CD8-positive, alpha-beta memory T cell (primary cell): ENCODE results near the gene DNMT3B. TPM values are rescaled to one million over a fixed set of nuclear protein-coding genes. Genes with fewer than 3 reads are reported as not detected.

Experiments
- CTCF ChIA-PET: fragments of 350-600 bp; sonication (Branson Sonifier 250); formaldehyde crosslinking; loops from one replicate; lab custom pipeline; 2021; ENCODE audit warnings: antibody characterized with exemption; lab: Charles Lee
- POLR2A ChIA-PET: fragments of 350-600 bp; sonication (Branson Sonifier 250); formaldehyde crosslinking; loops from one replicate; lab custom pipeline; 2021; ENCODE audit warnings: antibody characterized with exemption; lab: Charles Lee
- DNase-seq, 5 donors: peaks; one replicate each; pipeline versions ENCODE4 v3.0.0 to v3.0.0-alpha.2; 2020 to 2022; ENCODE audit warnings: mixed read lengths in 1 of 5
- H3K27ac ChIP-seq: one replicate; pipeline ENCODE4 v1.7.0; 2013; ENCODE audit warnings: low read depth, mild to moderate bottlenecking, low read length, moderate library complexity
- H3K27me3 ChIP-seq: 2 replicates; pipeline ENCODE4 v1.7.0; 2013; ENCODE audit warnings: low read length, mild to moderate bottlenecking; ENCODE audit not compliant: insufficient read depth, poor library complexity, severe bottlenecking
- H3K36me3 ChIP-seq: 2 replicates; pipeline ENCODE4 v1.7.0; 2013; ENCODE audit warnings: mild to moderate bottlenecking, low read length, moderate library complexity; ENCODE audit not compliant: insufficient read depth
- H3K4me1 ChIP-seq: 2 replicates; pipeline ENCODE4 v1.7.0; 2013; ENCODE audit warnings: mild to moderate bottlenecking, low read length, moderate library complexity; ENCODE audit not compliant: insufficient read depth
- H3K4me3 ChIP-seq: 2 replicates; pipeline ENCODE4 v1.7.0; 2013; ENCODE audit warnings: mild to moderate bottlenecking, low read length
- H3K9me3 ChIP-seq: 2 replicates; pipeline ENCODE4 v1.7.0; 2013; ENCODE audit warnings: mild to moderate bottlenecking, low read length
- H3K27ac Mint-ChIP-seq, 8 donors: one replicate each; pipeline ENCODE4 v1.8.0; 2020 to 2021; ENCODE audit warnings: mixed read lengths in 8 of 8, mild to moderate bottlenecking in 6 of 8, inconsistent platforms in 3 of 8, moderate library complexity in 3 of 8
- H3K27me3 Mint-ChIP-seq, 2 donors: one replicate each; pipeline ENCODE4 v1.8.0; 2020 to 2021; ENCODE audit warnings: mixed read lengths in 2 of 2, mild to moderate bottlenecking in 1 of 2, moderate library complexity in 1 of 2
- H3K36me3 Mint-ChIP-seq, 3 donors: one replicate each; pipeline ENCODE4 v1.8.0; 2020 to 2021; ENCODE audit warnings: mixed read lengths in 3 of 3, inconsistent platforms in 1 of 3, mild to moderate bottlenecking in 1 of 3
- H3K4me1 Mint-ChIP-seq, 3 donors: one replicate each; pipeline ENCODE4 v1.8.0; 2020 to 2021; ENCODE audit warnings: mixed read lengths in 3 of 3, inconsistent platforms in 1 of 3, mild to moderate bottlenecking in 1 of 3
- H3K4me3 Mint-ChIP-seq, 7 donors: one replicate each; pipeline ENCODE4 v1.8.0; 2020 to 2021; ENCODE audit warnings: mixed read lengths in 7 of 7, mild to moderate bottlenecking in 6 of 7, moderate library complexity in 4 of 7, inconsistent platforms in 2 of 7
- H3K9me3 Mint-ChIP-seq, 5 donors: one replicate each; pipeline ENCODE4 v1.8.0; 2020 to 2022; ENCODE audit warnings: mixed read lengths in 5 of 5, mild to moderate bottlenecking in 3 of 5, moderate library complexity in 2 of 5, inconsistent platforms in 1 of 5
- polyA plus RNA-seq: library from polyadenylated mRNA; unstranded; fragments of 300-500 nt; fragmentation: Illumina TruSeq; gene quantifications from one replicate; pipeline ENCODE4 v1.2.3, GENCODE V29; 2021
- total RNA-seq, 2 experiments: library from RNA; stranded (reverse); gene quantifications; one replicate each; pipeline ENCODE4 v1.2.3, GENCODE V29; 2021

Gene DNMT3B
- total and polyA plus RNA-seq, 3 experiments from 2014 or later: 0.22 to 1.4 (median 1.00) TPM

DNA sequence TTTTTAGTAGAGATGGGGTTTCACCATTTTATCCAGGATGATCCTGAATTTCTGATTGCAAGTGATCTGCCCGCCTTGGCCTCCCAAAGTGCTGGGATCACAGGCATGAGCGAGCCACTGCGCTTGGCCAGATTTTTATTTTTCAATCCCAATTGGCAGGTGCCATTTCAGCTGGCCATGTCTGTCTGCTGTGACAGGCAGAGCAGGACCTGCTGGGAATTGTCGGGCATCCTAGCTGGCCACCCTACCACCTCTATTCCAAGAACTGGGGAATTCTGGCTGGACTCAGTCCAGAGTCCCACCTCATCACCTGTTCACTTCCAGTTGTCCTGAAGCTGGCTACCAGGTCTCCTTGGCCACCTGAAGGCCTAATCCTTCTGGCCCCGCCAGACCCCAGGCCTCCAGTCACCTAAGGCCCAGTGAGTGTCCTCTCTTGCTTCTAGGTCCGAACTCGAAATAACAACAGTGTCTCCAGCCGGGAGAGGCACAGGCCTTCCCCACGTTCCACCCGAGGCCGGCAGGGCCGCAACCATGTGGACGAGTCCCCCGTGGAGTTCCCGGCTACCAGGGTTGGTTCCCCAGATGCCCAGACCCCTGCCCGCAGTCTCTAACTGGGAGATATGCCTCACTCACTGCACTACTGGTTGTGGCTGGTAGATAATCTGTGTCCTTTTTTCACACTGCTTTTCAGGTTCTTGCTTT lies 24.0 kb downstream of the DNMT3B start:
- H3K4me1 ChIP-seq: no peaks in the 10 kb centered on the region
- no peaks in the 10 kb centered on the region for H3K9me3 ChIP-seq
- H3K36me3 ChIP-seq: no peaks in the 10 kb centered on the region
- H3K9me3 Mint-ChIP-seq: no peaks in the 10 kb centered on the region
- CTCF ChIA-PET: interaction anchor here (1.0 kb wide), 2 partner anchors 10 to 114 kb away, joined by 3 read pairs; no protein-coding TSS in a partner anchor
- no peaks in the 10 kb centered on the region for H3K27me3 Mint-ChIP-seq
- DNase-seq: no peak
- H3K4me3 Mint-ChIP-seq: no peak overlapping the region
- POLR2A ChIA-PET: interaction anchor here (0.7 kb wide), 1 partner anchor 869 kb away, joined by 3 read pairs; no protein-coding TSS in a partner anchor
- no peaks in the 10 kb centered on the region for H3K27me3 ChIP-seq
- H3K36me3 Mint-ChIP-seq: no peaks in the 10 kb centered on the region
- H3K4me3 ChIP-seq: no peak overlapping the region
- peaks cover 0 to 4% (median 0%) of the 10 kb centered on the region in 3 donors for H3K4me1 Mint-ChIP-seq
- no peak overlapping the region for H3K27ac Mint-ChIP-seq
- no peak overlapping the region for H3K27ac ChIP-seq

- Histone ChIP-seq H3K9me3 (no peaks in the 10 kb centered on the region), H3K36me3 (no peaks in the 10 kb centered on the region), H3K4me1 (peaks cover 5% of the 10 kb centered on the region), H3K4me3 (no peak overlapping the region), H3K27me3 (no peaks in the 10 kb centered on the region), H3K27ac (no peak overlapping the region)
- ChIA-PET POLR2A (no interaction called here), CTCF (no interaction called here)
- H3K36me3 Mint-ChIP-seq: no peaks in the 10 kb centered on the region
- H3K9me3 Mint-ChIP-seq: no peaks in the 10 kb centered on the region
- no peaks in the 10 kb centered on the region for H3K27me3 Mint-ChIP-seq
- H3K27ac Mint-ChIP-seq: no peak overlapping the region
- no peak overlapping the region for H3K4me3 Mint-ChIP-seq
- peaks cover 0 to 10% (median 3%) of the 10 kb centered on the region in 3 donors for H3K4me1 Mint-ChIP-seq
- DNase-seq: no peak
Observed at GRCh38 chr20:32787168-32787567, 25.0 kb downstream of the DNMT3B start.

- Mint-ChIP-seq H3K27me3 (no peaks in the 10 kb centered on the region), H3K27ac (peak overlapping the region in 1 of 8 donors; percentile 67), H3K9me3 (no peaks in the 10 kb centered on the region), H3K36me3 (no peaks in the 10 kb centered on the region), H3K4me3 (no peak overlapping the region), H3K4me1 (peaks cover 15 to 36% (median 22%) of the 10 kb centered on the region in 3 donors)
- CTCF ChIA-PET: interaction anchor here (0.8 to 2.7 kb wide), 16 partner anchors 9 to 511 kb away, joined by 3 to 18 read pairs (median 4); partner anchors contain the start of gene C20orf203
- Histone ChIP-seq H3K9me3 (no peaks in the 10 kb centered on the region), H3K27me3 (no peaks in the 10 kb centered on the region), H3K27ac (no peak overlapping the region), H3K4me1 (peaks cover 35% of the 10 kb centered on the region), H3K36me3 (no peaks in the 10 kb centered on the region), H3K4me3 (no peak overlapping the region)
- peak; percentile 50 to 79 (median 57) for DNase-seq
- POLR2A ChIA-PET: interaction anchor here (0.5 to 0.7 kb wide), 3 partner anchors 75 to 878 kb away, joined by 3 to 4 read pairs (median 3); no protein-coding TSS in a partner anchor
Observed at GRCh38 chr20:32789896-32790750, 27.9 kb downstream of the DNMT3B start.

GRCh38 chr20:32790751-32791057 lies 28.5 kb downstream of the DNMT3B start:
- no peak overlapping the region for H3K4me3 ChIP-seq
- no peak overlapping the region for H3K27ac ChIP-seq
- H3K4me1 ChIP-seq: peaks cover 40% of the 10 kb centered on the region
- no peaks in the 10 kb centered on the region for H3K27me3 ChIP-seq
- no peak for DNase-seq
- Mint-ChIP-seq H3K27ac (no peak overlapping the region), H3K36me3 (no peaks in the 10 kb centered on the region), H3K4me3 (no peak overlapping the region), H3K4me1 (peaks cover 15 to 42% (median 22%) of the 10 kb centered on the region in 3 donors), H3K27me3 (no peaks in the 10 kb centered on the region), H3K9me3 (no peaks in the 10 kb centered on the region)
- POLR2A ChIA-PET: interaction anchor here (0.7 kb wide), 2 partner anchors 75 to 877 kb away, joined by 3 to 4 read pairs; no protein-coding TSS in a partner anchor
- CTCF ChIA-PET: interaction anchor here (0.8 to 2.7 kb wide), 12 partner anchors 8 to 511 kb away, joined by 3 to 18 read pairs (median 4); partner anchors contain the start of gene C20orf203
- no peaks in the 10 kb centered on the region for H3K36me3 ChIP-seq
- no peaks in the 10 kb centered on the region for H3K9me3 ChIP-seq

DNA sequence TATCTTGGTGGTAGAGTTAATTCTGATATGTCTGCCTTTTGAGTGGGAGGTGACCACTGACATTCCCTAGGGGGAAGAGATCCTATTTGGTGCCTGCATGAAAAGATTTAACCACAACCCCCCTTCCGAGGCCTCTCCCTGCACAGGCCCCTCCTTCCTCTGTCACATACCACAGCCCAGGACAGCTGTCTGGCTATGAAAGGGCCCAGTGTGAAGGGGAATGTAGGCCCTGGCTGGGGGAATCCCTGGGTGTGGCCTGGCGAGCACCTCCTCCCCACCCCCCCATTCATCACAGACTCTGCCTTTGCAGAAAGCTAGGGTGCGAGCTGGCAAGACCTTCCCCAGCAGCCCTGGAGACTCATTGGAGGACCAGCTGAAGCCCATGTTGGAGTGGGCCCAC lies 30.1 kb downstream of the DNMT3B start:
- H3K4me3 ChIP-seq: no peak overlapping the region
- H3K36me3 ChIP-seq: no peaks in the 10 kb centered on the region
- Mint-ChIP-seq H3K4me3 (no peak overlapping the region), H3K27me3 (no peaks in the 10 kb centered on the region), H3K9me3 (no peaks in the 10 kb centered on the region), H3K4me1 (peaks cover 15 to 57% (median 26%) of the 10 kb centered on the region in 3 donors), H3K36me3 (no peaks in the 10 kb centered on the region), H3K27ac (peak overlapping the region in 6 of 8 donors; percentile 3 to 76 (median 46))
- peak in 2 of 5 donors; percentile 8 to 34 for DNase-seq
- H3K9me3 ChIP-seq: no peaks in the 10 kb centered on the region
- ChIA-PET CTCF (interaction anchor here (0.7 kb wide), 1 partner anchor 13 kb away, joined by 3 read pairs; no protein-coding TSS in a partner anchor), POLR2A (no interaction called here)
- H3K27ac ChIP-seq: no peak overlapping the region
- H3K27me3 ChIP-seq: no peaks in the 10 kb centered on the region
- peaks cover 56% of the 10 kb centered on the region for H3K4me1 ChIP-seq

DNA sequence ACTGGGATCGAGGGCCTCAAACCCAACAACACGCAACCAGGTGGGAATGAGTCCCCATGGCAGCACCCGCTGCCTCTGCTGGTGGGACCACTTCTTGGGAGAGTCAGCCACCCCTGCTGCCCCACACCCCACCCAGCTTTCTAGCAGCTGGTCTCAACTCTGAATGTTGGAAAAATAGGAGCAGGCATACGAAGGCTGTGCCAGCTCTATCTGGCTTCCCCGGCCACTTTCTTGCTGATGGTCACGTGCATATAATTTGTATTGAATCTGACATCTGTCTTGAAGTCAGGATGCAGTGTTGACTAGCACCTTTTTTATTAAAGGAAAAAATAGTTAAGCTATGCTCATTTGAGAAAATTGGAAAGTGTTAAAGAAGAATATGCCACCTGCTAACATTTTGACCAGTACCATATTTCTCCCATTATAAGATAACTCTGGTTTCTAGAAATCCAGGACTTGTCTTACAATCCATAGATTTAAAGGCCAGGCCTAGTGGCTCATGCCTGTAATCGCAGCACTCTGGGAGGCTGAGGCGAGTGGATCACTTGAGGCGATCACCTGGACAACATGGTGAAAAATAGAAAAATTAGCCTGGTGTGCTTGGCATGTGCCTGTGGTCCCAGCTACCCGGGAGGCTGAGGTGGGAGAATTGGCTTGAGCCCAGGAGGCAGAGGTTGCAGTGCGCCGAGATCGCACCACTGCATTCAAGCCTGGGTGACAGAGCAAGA lies 30.7 kb downstream of the DNMT3B start:
- ChIA-PET POLR2A (no interaction called here), CTCF (interaction anchor here (0.7 to 2.0 kb wide), 2 partner anchors 13 to 14 kb away, joined by 3 to 10 read pairs; no protein-coding TSS in a partner anchor)
- Histone ChIP-seq H3K4me3 (no peak overlapping the region), H3K27ac (no peak overlapping the region), H3K36me3 (no peaks in the 10 kb centered on the region), H3K9me3 (no peaks in the 10 kb centered on the region), H3K4me1 (peaks cover 57% of the 10 kb centered on the region), H3K27me3 (no peaks in the 10 kb centered on the region)
- Mint-ChIP-seq H3K27me3 (no peaks in the 10 kb centered on the region), H3K27ac (peak overlapping the region; percentile 12 to 82 (median 75)), H3K9me3 (no peaks in the 10 kb centered on the region), H3K4me3 (peak overlapping the region in 4 of 7 donors; percentile 25 to 59 (median 34)), H3K36me3 (no peaks in the 10 kb centered on the region), H3K4me1 (peaks cover 15 to 57% (median 26%) of the 10 kb centered on the region in 3 donors)
- DNase-seq: peak in 1 of 5 donors; percentile 10

- no peaks in the 10 kb centered on the region for H3K27me3 ChIP-seq
- CTCF ChIA-PET: interaction anchor here (2.4 to 4.3 kb wide), 2 partner anchors 18 to 280 kb away, joined by 7 to 14 read pairs; no protein-coding TSS in a partner anchor
- peaks cover 57% of the 10 kb centered on the region for H3K4me1 ChIP-seq
- H3K9me3 ChIP-seq: no peaks in the 10 kb centered on the region
- no peak for DNase-seq
- no peak overlapping the region for H3K4me3 Mint-ChIP-seq
- H3K36me3 Mint-ChIP-seq: no peaks in the 10 kb centered on the region
- H3K4me1 Mint-ChIP-seq: peaks cover 15 to 53% (median 26%) of the 10 kb centered on the region in 3 donors
- H3K27ac Mint-ChIP-seq: no peak overlapping the region
- no peaks in the 10 kb centered on the region for H3K9me3 Mint-ChIP-seq
- POLR2A ChIA-PET: no interaction called here
- no peak overlapping the region for H3K4me3 ChIP-seq
- no peaks in the 10 kb centered on the region for H3K27me3 Mint-ChIP-seq
- H3K27ac ChIP-seq: no peak overlapping the region
- no peaks in the 10 kb centered on the region for H3K36me3 ChIP-seq
Observed at GRCh38 chr20:32796383-32796948, 34.3 kb downstream of the DNMT3B start.
